HFF-Myc (cell line): Measurements from ENCODE around the gene EIF4E.
"Not testable (repeated sequence)": the region's sequence is repeated elsewhere in the genome, so short reads cannot be mapped to it uniquely, and the experiment has no call there.

Experiments
- DNase-seq: peaks from one replicate; pipeline ENCODE4 v3.0.0-alpha.2; 2011; ENCODE audit warnings: low read depth; ENCODE audit errors: extremely low read depth
- H3K4me3 ChIP-seq: replicated peaks from 2 replicates; pipeline ENCODE4 v1.5.1; 2011; ENCODE audit warnings: low read depth, mild to moderate bottlenecking, control low read depth, low read length
- TF ChIP-seq, protein P1 (sequence below): IDR thresholded peaks from 2 replicates; pipeline ENCODE4 v1.5.1; 2012; ENCODE audit warnings: mild to moderate bottlenecking, low read depth, low read length, control low read depth; ENCODE audit errors: missing control alignments

EIF4E gene

DNA sequence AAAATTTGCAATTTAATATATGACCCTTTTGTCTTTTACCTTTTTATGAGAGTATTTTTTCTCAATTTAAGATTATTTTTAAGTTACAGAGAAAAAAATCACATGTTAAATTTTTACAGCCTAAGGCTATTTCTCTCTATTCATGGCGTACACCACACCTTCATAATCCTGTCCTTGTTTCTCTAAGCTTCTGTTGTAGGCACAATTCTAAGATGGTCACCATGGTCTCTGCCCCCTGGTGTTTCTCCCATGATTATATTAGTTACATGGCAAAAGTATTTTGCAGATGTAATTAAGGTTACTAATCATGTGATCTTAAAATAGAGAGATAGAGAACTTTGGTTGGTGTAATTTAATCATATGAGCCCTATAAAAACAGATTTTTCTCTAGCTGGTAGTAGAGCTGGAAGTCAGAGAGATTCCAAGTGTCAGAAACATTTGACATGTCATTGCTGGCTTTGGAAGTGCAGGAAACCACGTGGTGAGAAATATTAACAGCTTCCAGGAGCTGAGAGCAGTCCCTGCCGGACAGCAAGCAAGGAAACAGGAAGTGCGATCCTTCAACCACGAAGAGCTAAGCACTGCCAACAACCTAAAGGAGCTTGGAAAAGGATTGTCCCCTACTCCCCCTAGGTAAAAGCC is 89.8 kb downstream of the EIF4E start:
- TF ChIP-seq, protein P1, sequence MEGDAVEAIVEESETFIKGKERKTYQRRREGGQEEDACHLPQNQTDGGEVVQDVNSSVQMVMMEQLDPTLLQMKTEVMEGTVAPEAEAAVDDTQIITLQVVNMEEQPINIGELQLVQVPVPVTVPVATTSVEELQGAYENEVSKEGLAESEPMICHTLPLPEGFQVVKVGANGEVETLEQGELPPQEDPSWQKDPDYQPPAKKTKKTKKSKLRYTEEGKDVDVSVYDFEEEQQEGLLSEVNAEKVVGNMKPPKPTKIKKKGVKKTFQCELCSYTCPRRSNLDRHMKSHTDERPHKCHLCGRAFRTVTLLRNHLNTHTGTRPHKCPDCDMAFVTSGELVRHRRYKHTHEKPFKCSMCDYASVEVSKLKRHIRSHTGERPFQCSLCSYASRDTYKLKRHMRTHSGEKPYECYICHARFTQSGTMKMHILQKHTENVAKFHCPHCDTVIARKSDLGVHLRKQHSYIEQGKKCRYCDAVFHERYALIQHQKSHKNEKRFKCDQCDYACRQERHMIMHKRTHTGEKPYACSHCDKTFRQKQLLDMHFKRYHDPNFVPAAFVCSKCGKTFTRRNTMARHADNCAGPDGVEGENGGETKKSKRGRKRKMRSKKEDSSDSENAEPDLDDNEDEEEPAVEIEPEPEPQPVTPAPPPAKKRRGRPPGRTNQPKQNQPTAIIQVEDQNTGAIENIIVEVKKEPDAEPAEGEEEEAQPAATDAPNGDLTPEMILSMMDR: no peak
- H3K4me3 ChIP-seq: no peak overlapping the region
- DNase-seq: peak; percentile 30

DNA sequence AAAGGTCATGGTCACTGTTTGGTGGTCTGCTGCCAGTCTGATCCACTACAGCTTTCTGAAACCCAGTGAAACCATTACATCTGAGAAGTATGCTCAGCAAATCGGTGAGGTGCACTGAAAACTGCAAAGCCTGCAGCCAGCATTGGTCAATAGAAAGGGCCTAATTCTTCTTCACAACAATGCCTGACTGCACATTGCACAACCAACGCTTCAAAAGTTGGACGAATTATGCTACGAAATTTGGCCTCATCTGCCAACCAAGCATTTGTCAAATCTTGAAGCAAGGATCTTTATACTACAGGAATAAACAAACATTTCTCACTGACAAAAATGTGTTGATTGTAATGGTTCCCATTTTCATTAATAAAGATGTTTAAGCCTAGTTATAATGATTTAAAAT is 90.4 kb downstream of the EIF4E start:
- DNase-seq: no peak
- no peak overlapping the region for H3K4me3 ChIP-seq
- TF ChIP-seq, protein P1: no peak

GRCh38 chr4:98833384-98833783 is 95.5 kb downstream of the EIF4E start:
- H3K4me3 ChIP-seq: no peak overlapping the region

DNA sequence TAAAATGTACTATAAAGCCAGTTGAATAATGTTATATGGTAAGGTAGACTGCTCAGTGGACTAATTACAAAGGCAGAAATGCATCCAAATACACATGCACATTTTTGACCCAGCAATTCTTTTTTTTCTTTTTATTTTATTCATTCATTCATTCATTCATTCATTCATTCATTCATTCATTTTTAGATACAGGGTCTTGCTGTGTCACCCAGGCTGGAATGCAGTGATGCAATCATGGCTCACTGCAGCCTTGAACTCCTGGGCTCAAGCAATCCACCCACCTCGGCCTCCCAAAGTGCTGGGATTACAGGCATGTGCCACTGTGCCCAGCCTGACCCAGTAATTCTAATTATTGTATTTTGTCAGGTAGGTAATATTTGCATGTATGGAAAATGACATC is 97.9 kb downstream of the EIF4E start:
- not testable (repeated sequence) for H3K4me3 ChIP-seq, DNase-seq

More at GRCh38 chr4:98833384-98833783, 95.5 kb downstream of the EIF4E start:
- no peak for DNase-seq
- TF ChIP-seq, protein P1: no peak
